Stimulated activated naive CD8-positive, alpha-beta T cell treated with anti-CD3 and anti-CD28 coated beads, Interleukin-15, Interleukin-2, amounts not matched to agents 100 ng/mL and 50 ng/mL, for 24 hours (primary cell): ENCODE measurements around the gene KCNJ12.

Source experiments
- H3K27ac Mint-ChIP-seq: one replicate; pipeline ENCODE4 v1.8.0; 2021; ENCODE audit warnings: mild to moderate bottlenecking, mixed read lengths
- H3K27me3 Mint-ChIP-seq: one replicate; pipeline ENCODE4 v1.8.0; 2021; ENCODE audit warnings: mixed read lengths
- H3K36me3 Mint-ChIP-seq: one replicate; pipeline ENCODE4 v1.8.0; 2021; ENCODE audit warnings: low read depth, mixed read lengths
- H3K4me1 Mint-ChIP-seq: one replicate; pipeline ENCODE4 v1.8.0; 2021; ENCODE audit warnings: low read depth, mixed read lengths
- H3K4me3 Mint-ChIP-seq: one replicate; pipeline ENCODE4 v1.8.0; 2021; ENCODE audit warnings: mild to moderate bottlenecking, mixed read lengths
- H3K9me3 Mint-ChIP-seq: one replicate; pipeline ENCODE4 v1.8.0; 2021; ENCODE audit warnings: mixed read lengths

Gene KCNJ12

GRCh38 chr17:21372256-21372954 is 3.8 kb upstream of the KCNJ12 start:
- H3K9me3 Mint-ChIP-seq = no peaks in the 10 kb centered on the region
- no peaks in the 10 kb centered on the region for H3K36me3 Mint-ChIP-seq
- peaks cover 4% of the 10 kb centered on the region for H3K4me1 Mint-ChIP-seq
- no peak overlapping the region for H3K27ac Mint-ChIP-seq
- no peak overlapping the region for H3K4me3 Mint-ChIP-seq
- H3K27me3 Mint-ChIP-seq = peaks cover 14% of the 10 kb centered on the region

- H3K4me1 Mint-ChIP-seq = peaks cover 6% of the 10 kb centered on the region
- no peaks in the 10 kb centered on the region for H3K36me3 Mint-ChIP-seq
- peaks cover 14% of the 10 kb centered on the region for H3K27me3 Mint-ChIP-seq
- no peak overlapping the region for H3K4me3 Mint-ChIP-seq
- H3K9me3 Mint-ChIP-seq = no peaks in the 10 kb centered on the region
- no peak overlapping the region for H3K27ac Mint-ChIP-seq
Observed at GRCh38 chr17:21373036-21373435, 3.1 kb upstream of the KCNJ12 start.

GRCh38 chr17:21373696-21374440 is 2.3 kb upstream of the KCNJ12 start:
- H3K9me3 Mint-ChIP-seq = no peaks in the 10 kb centered on the region
- peaks cover 14% of the 10 kb centered on the region for H3K27me3 Mint-ChIP-seq
- H3K4me1 Mint-ChIP-seq = peaks cover 2% of the 10 kb centered on the region
- H3K36me3 Mint-ChIP-seq = no peaks in the 10 kb centered on the region
- no peak overlapping the region for H3K4me3 Mint-ChIP-seq
- H3K27ac Mint-ChIP-seq = no peak overlapping the region

GRCh38 chr17:21374441-21375161 is 1.6 kb upstream of the KCNJ12 start:
- no peak overlapping the region for H3K4me3 Mint-ChIP-seq
- H3K9me3 Mint-ChIP-seq = no peaks in the 10 kb centered on the region
- H3K27me3 Mint-ChIP-seq = peaks cover 14% of the 10 kb centered on the region
- H3K4me1 Mint-ChIP-seq = peaks cover 2% of the 10 kb centered on the region
- H3K27ac Mint-ChIP-seq = no peak overlapping the region
- no peaks in the 10 kb centered on the region for H3K36me3 Mint-ChIP-seq

GRCh38 chr17:21375162-21375560 is 996 bp upstream of the KCNJ12 start:
- Mint-ChIP-seq H3K9me3 (no peaks in the 10 kb centered on the region), H3K4me3 (no peak overlapping the region), H3K27me3 (peaks cover 14% of the 10 kb centered on the region), H3K36me3 (no peaks in the 10 kb centered on the region), H3K4me1 (peaks cover 2% of the 10 kb centered on the region), H3K27ac (no peak overlapping the region)

- Mint-ChIP-seq H3K27ac (no peak overlapping the region), H3K4me3 (peak overlapping the region; percentile 17), H3K27me3 (peaks cover 14% of the 10 kb centered on the region), H3K36me3 (no peaks in the 10 kb centered on the region), H3K4me1 (peaks cover 2% of the 10 kb centered on the region), H3K9me3 (no peaks in the 10 kb centered on the region)
Observed at GRCh38 chr17:21375757-21376080, 438 bp upstream of the KCNJ12 start.

- Mint-ChIP-seq H3K36me3 (no peaks in the 10 kb centered on the region), H3K9me3 (no peaks in the 10 kb centered on the region), H3K27ac (no peak overlapping the region), H3K4me3 (peak overlapping the region; percentile 39), H3K27me3 (peaks cover 14% of the 10 kb centered on the region), H3K4me1 (peaks cover 2% of the 10 kb centered on the region)
Observed at GRCh38 chr17:21376759-21377690, 868 bp downstream of the KCNJ12 start.

GRCh38 chr17:21377705-21378396 is 1.7 kb downstream of the KCNJ12 start:
- peak overlapping the region; percentile 35 for H3K4me3 Mint-ChIP-seq
- no peaks in the 10 kb centered on the region for H3K9me3 Mint-ChIP-seq
- no peaks in the 10 kb centered on the region for H3K36me3 Mint-ChIP-seq
- no peak overlapping the region for H3K27ac Mint-ChIP-seq
- H3K4me1 Mint-ChIP-seq = peaks cover 2% of the 10 kb centered on the region
- H3K27me3 Mint-ChIP-seq = peaks cover 14% of the 10 kb centered on the region

GRCh38 chr17:21378553-21378952 is 2.4 kb downstream of the KCNJ12 start:
- H3K27me3 Mint-ChIP-seq = peaks cover 14% of the 10 kb centered on the region
- peaks cover 2% of the 10 kb centered on the region for H3K4me1 Mint-ChIP-seq
- no peak overlapping the region for H3K4me3 Mint-ChIP-seq
- H3K27ac Mint-ChIP-seq = no peak overlapping the region
- H3K9me3 Mint-ChIP-seq = no peaks in the 10 kb centered on the region
- no peaks in the 10 kb centered on the region for H3K36me3 Mint-ChIP-seq

- Mint-ChIP-seq H3K36me3 (no peaks in the 10 kb centered on the region), H3K27me3 (peaks cover 14% of the 10 kb centered on the region), H3K9me3 (no peaks in the 10 kb centered on the region), H3K27ac (no peak overlapping the region), H3K4me3 (no peak overlapping the region), H3K4me1 (peaks cover 2% of the 10 kb centered on the region)
Observed at GRCh38 chr17:21379080-21379711, 3.0 kb downstream of the KCNJ12 start.

- H3K9me3 Mint-ChIP-seq = no peaks in the 10 kb centered on the region
Observed at GRCh38 chr17:21380659-21381058, 4.5 kb downstream of the KCNJ12 start.

GRCh38 chr17:21381076-21381706 is 5.0 kb downstream of the KCNJ12 start:
- no peaks in the 10 kb centered on the region for H3K27me3 Mint-ChIP-seq
- H3K9me3 Mint-ChIP-seq = no peaks in the 10 kb centered on the region
- H3K4me3 Mint-ChIP-seq = no peak overlapping the region
- H3K36me3 Mint-ChIP-seq = no peaks in the 10 kb centered on the region
- peaks cover 2% of the 10 kb centered on the region for H3K4me1 Mint-ChIP-seq
- H3K27ac Mint-ChIP-seq = no peak overlapping the region

More at GRCh38 chr17:21380659-21381058, 4.5 kb downstream of the KCNJ12 start:
- H3K4me3 Mint-ChIP-seq = no peak overlapping the region
- peaks cover 5% of the 10 kb centered on the region for H3K27me3 Mint-ChIP-seq
- peaks cover 2% of the 10 kb centered on the region for H3K4me1 Mint-ChIP-seq
- H3K36me3 Mint-ChIP-seq = no peaks in the 10 kb centered on the region
- no peak overlapping the region for H3K27ac Mint-ChIP-seq
